MCF 10A (cell line): ENCODE results near the gene TFCP2L1. TPM values are rescaled to one million over a fixed set of nuclear protein-coding genes. Genes with fewer than 3 reads are reported as not detected.

Experiments used
- BruUV-seq: library from RNA; stranded (reverse); fragments of 400-500 nt; replicated peaks from 2 replicates; lab custom pipeline; 2021; lab: Mats Ljungman, UMichigan
- CTCF ChIA-PET: fragments of 300-600 bp; sonication (Branson Sonifier 250); formaldehyde crosslinking; extraction: SDS; loops from one replicate; lab custom pipeline; 2021; ENCODE audit warnings: antibody characterized with exemption, inconsistent platforms; lab: Yijun Ruan, JAX
- POLR2A ChIA-PET: fragments of 300-600, 350-650 bp; sonication (Branson Sonifier 250); formaldehyde crosslinking; extraction: SDS; loops from one replicate; lab custom pipeline; 2020; ENCODE audit warnings: antibody characterized with exemption, inconsistent platforms; lab: Yijun Ruan, JAX
- DNase-seq: peaks from one replicate; pipeline ENCODE4 v3.0.0-alpha.2; 2018; ENCODE audit not compliant: unreplicated experiment
- H3K27ac Mint-ChIP-seq: one replicate; pipeline ENCODE4 v1.8.0; 2022; ENCODE audit warnings: mild to moderate bottlenecking, low read depth, mixed read lengths; ENCODE audit not compliant: unreplicated experiment
- H3K27me3 Mint-ChIP-seq: one replicate; pipeline ENCODE4 v1.8.0; 2022; ENCODE audit warnings: mixed read lengths; ENCODE audit not compliant: insufficient read depth, unreplicated experiment
- H3K36me3 Mint-ChIP-seq: one replicate; pipeline ENCODE4 v1.8.0; 2022; ENCODE audit warnings: mild to moderate bottlenecking, moderate library complexity, mixed read lengths; ENCODE audit not compliant: insufficient read depth, unreplicated experiment
- H3K4me1 Mint-ChIP-seq: one replicate; pipeline ENCODE4 v1.8.0; 2022; ENCODE audit warnings: mixed read lengths; ENCODE audit not compliant: insufficient read depth, unreplicated experiment
- H3K4me3 Mint-ChIP-seq: one replicate; pipeline ENCODE4 v1.8.0; 2022; ENCODE audit warnings: mild to moderate bottlenecking, moderate library complexity, mixed read lengths; ENCODE audit not compliant: unreplicated experiment
- H3K9me3 Mint-ChIP-seq: one replicate; pipeline ENCODE4 v1.8.0; 2022; ENCODE audit warnings: mixed read lengths; ENCODE audit not compliant: unreplicated experiment
- CTCF ChIP-seq: fragments of 200-600 bp; IDR thresholded peaks from one replicate; pipeline ENCODE4 v1.8.0; 2022; ENCODE audit warnings: antibody characterized with exemption, mild to moderate bottlenecking; ENCODE audit not compliant: unreplicated experiment
- intact Hi-C: fragments of 100-400 bp; cut with micrococcal nuclease; formaldehyde crosslinking; loops from 2 replicates; pipeline ENCODE4 v1.14.1; 2022
- total RNA-seq: library from RNA; stranded (reverse); gene quantifications from 2 replicates; pipeline ENCODE4 v1.2.3, GENCODE V29; 2022

The TFCP2L1 gene
- total RNA-seq, 1 experiment from 2014 or later = 22.6 TPM

- Mint-ChIP-seq H3K9me3 (no peaks in the 10 kb centered on the region), H3K27ac (peak overlapping the region; percentile 46), H3K36me3 (no peaks in the 10 kb centered on the region), H3K27me3 (no peaks in the 10 kb centered on the region), H3K4me3 (no peak overlapping the region), H3K4me1 (peaks cover 16% of the 10 kb centered on the region)
- TF ChIP-seq CTCF = no peak
- DNase-seq = peak; percentile 26
- ChIA-PET POLR2A (interaction anchor here (0.8 kb wide), 1 partner anchor 65 kb away, joined by 3 read pairs; no protein-coding TSS in a partner anchor), CTCF (interaction anchor here (0.7 to 1.3 kb wide), 4 partner anchors 9 to 73 kb away, joined by 3 to 5 read pairs (median 3); no protein-coding TSS in a partner anchor)
- intact Hi-C loops = no loop called here
- no TSS peak for BruUV-seq
Measured at GRCh38 chr2:121293450-121294325, 8.7 kb upstream of the TFCP2L1 start.

GRCh38 chr2:121291251-121291580, 6.2 kb upstream of the TFCP2L1 start:
- CTCF ChIA-PET = interaction anchor here (1.2 kb wide), 1 partner anchor 206 kb away, joined by 3 read pairs; no protein-coding TSS in a partner anchor
- DNase-seq = no peak
- no TSS peak for BruUV-seq
- intact Hi-C loops = no loop called here
- Mint-ChIP-seq H3K36me3 (no peaks in the 10 kb centered on the region), H3K4me3 (no peak overlapping the region), H3K9me3 (no peaks in the 10 kb centered on the region), H3K27ac (peak overlapping the region; percentile 63), H3K4me1 (peaks cover 12% of the 10 kb centered on the region), H3K27me3 (no peaks in the 10 kb centered on the region)
- POLR2A ChIA-PET = no interaction called here
- TF ChIP-seq CTCF = no peak

GRCh38 chr2:121289271-121289670, 4.3 kb upstream of the TFCP2L1 start:
- H3K27me3 Mint-ChIP-seq = no peaks in the 10 kb centered on the region
- no peaks in the 10 kb centered on the region for H3K9me3 Mint-ChIP-seq
- no peak overlapping the region for H3K4me3 Mint-ChIP-seq
- H3K27ac Mint-ChIP-seq = no peak overlapping the region
- H3K4me1 Mint-ChIP-seq = peaks cover 12% of the 10 kb centered on the region
- intact Hi-C loops = no loop called here
- H3K36me3 Mint-ChIP-seq = no peaks in the 10 kb centered on the region
- POLR2A ChIA-PET = interaction anchor here (0.6 kb wide), 1 partner anchor 53 kb away, joined by 5 read pairs; no protein-coding TSS in a partner anchor
- CTCF ChIA-PET = interaction anchor here (1.4 kb wide), 1 partner anchor 8 kb away, joined by 3 read pairs; no protein-coding TSS in a partner anchor
- BruUV-seq = no TSS peak
- no peak for TF ChIP-seq CTCF
- DNase-seq = no peak
